Right lobe of liver (tissue), 6 donors: ENCODE data around the gene LGALS3BP. TPM values are rescaled to one million over a fixed set of nuclear protein-coding genes. Genes with fewer than 3 reads are reported as not detected.
A peak's percentile ranks its signal among the peaks of the same experiment; 100 is the strongest.

Experiments used
- ATAC-seq, 4 donors: fragments of 200-7000 bp; cut with Tn5 transposase; one replicate each; pipeline ENCODE4 v1.9.1; 2020; ENCODE audit warnings: mild to moderate bottlenecking in 4 of 4, moderate library complexity in 4 of 4
- DNase-seq, 3 donors: peaks; one replicate each; pipeline ENCODE4 v3.0.0-alpha.2; 2020
- H3K27ac ChIP-seq, 3 donors: fragments of 200-600 bp; one replicate each; pipeline ENCODE4 v1.8.0; 2022
- H3K27me3 ChIP-seq, 2 donors: fragments of 200-600 bp; one replicate each; pipeline ENCODE4 v1.8.0; 2022
- H3K36me3 ChIP-seq, 4 donors: fragments of 200-600 bp; sonication (generic) in 1 of 4; one replicate each; pipeline versions ENCODE4 v1.5.1 to v1.8.0; 2017 to 2022; ENCODE audit warnings: control low read depth in 1 of 4
- H3K4me1 ChIP-seq, 4 donors: fragments of 200-600 bp; sonication (generic) in 1 of 4; one replicate each; pipeline versions ENCODE4 v1.5.1 to v1.8.0; 2017 to 2022; ENCODE audit warnings: control low read depth in 1 of 4
- H3K4me3 ChIP-seq, 3 donors: fragments of 200-600 bp; one replicate each; pipeline ENCODE4 v1.8.0; 2022
- H3K9me3 ChIP-seq, 4 donors: fragments of 200-600 bp; sonication (generic) in 1 of 4; one replicate each; pipeline versions ENCODE4 v1.5.1 to v1.8.0; 2017 to 2022; ENCODE audit warnings: control low read depth in 1 of 4
- CTCF ChIP-seq, 4 donors: fragments of 200-600 bp in 3 of 4; fragments of 450-650 bp in 1 of 4; IDR thresholded peaks; one replicate each; pipeline versions ENCODE4 v1.5.1 to v1.8.0; 2016 to 2022; ENCODE audit warnings: antibody characterized with exemption in 4 of 4, mild to moderate bottlenecking in 2 of 4
- POLR2A ChIP-seq: fragments of 450-650 bp; IDR thresholded peaks from one replicate; pipeline ENCODE4 v1.6.1; 2017; ENCODE audit warnings: antibody characterized with exemption, mild to moderate bottlenecking
- WGBS: methylation state at CpG from one replicate; pipeline ENCODE4 v1.1.6; 2018; ENCODE audit warnings: low coverage, low lambda C conversion rate; ENCODE audit not compliant: insufficient coverage; ENCODE audit errors: missing lambda C conversion rate; 5-methylcytosine and 5-hydroxymethylcytosine counted together
- intact Hi-C, 2 donors: fragments of 100-400 bp; cut with DNase I; formaldehyde crosslinking; loops; one replicate each; pipeline versions ENCODE4 v1.11.2 to v1.14.1; 2022
- total RNA-seq, 6 experiments: library from RNA; depleted of rRNA in 2 of 6; stranded (reverse); fragments of >200 nt in 2 of 6; fragmentation: NEBNext Ultra II Directional in 3 of 6; extraction: Animal tissue kit (Norgen Biotek cat#: 25700) in 3 of 6; gene quantifications; one replicate each; pipeline versions ENCODE4 v1.1.0 to v1.2.4, GENCODE V29; 2016 to 2023
- donor health status: DM: no; HTN: yes; CAD: no.
- donor health status: DM: no; HTN: no; CAD: no.
- donor health status: DM: no; HTN: no; CAD: no.
- donor health status: DM: no; HTN: yes; CAD: no.
- donor health status: DM: no; HTN: yes; CAD: no.

The LGALS3BP gene
- total RNA-seq, 6 experiments from 2014 or later: 82.8 to 257 (median 121) TPM

- Histone ChIP-seq H3K4me3 (no peak overlapping the region), H3K27me3 (no peaks in the 10 kb centered on the region), H3K27ac (no peak overlapping the region), H3K9me3 (no peaks in the 10 kb centered on the region), H3K4me1 (no peaks in the 10 kb centered on the region), H3K36me3 (no peaks in the 10 kb centered on the region)
- TF ChIP-seq CTCF (IDR thresholded peaks at IDR 0.05) (no peak), POLR2A (no peak)
- ATAC-seq (no peak), DNase-seq (no peak)
- intact Hi-C loops: no loop called here
- WGBS: 77% methylated on average over 2 of the region's 2 CpGs
Measured at GRCh38 chr17:79014158-79014758, 34.5 kb upstream of the LGALS3BP start.

GRCh38 chr17:79012563-79013134 lies 32.9 kb upstream of the LGALS3BP start:
- Histone ChIP-seq H3K27ac (peak overlapping the region in 1 of 3 donors; percentile 61), H3K9me3 (no peaks in the 10 kb centered on the region), H3K4me3 (no peak overlapping the region), H3K27me3 (no peaks in the 10 kb centered on the region), H3K4me1 (peaks cover 0 to 13% (median 6%) of the 10 kb centered on the region in 4 donors), H3K36me3 (no peaks in the 10 kb centered on the region)
- DNase-seq: no peak
- no peak for ATAC-seq
- intact Hi-C loops: no loop called here
- WGBS: 59% methylated on average over 5 of the region's 6 CpGs
- TF ChIP-seq CTCF (IDR thresholded peaks at IDR 0.05) (no peak), POLR2A (no peak)

- ATAC-seq: peak in 3 of 4 donors; percentile 23 to 31 (median 30)
- H3K9me3 ChIP-seq: no peaks in the 10 kb centered on the region
- H3K4me3 ChIP-seq: no peak overlapping the region
- no peak for TF ChIP-seq POLR2A
- no peak for TF ChIP-seq CTCF (IDR thresholded peaks at IDR 0.05)
- peak overlapping the region in 2 of 3 donors; percentile 16 to 61 for H3K27ac ChIP-seq
- WGBS: 42% methylated on average over 5 of the region's 5 CpGs
- DNase-seq: no peak
- peaks cover 0 to 20% (median 8%) of the 10 kb centered on the region in 4 donors for H3K4me1 ChIP-seq
- H3K36me3 ChIP-seq: no peaks in the 10 kb centered on the region
- intact Hi-C loops: no loop called here
- H3K27me3 ChIP-seq: no peaks in the 10 kb centered on the region
Measured at GRCh38 chr17:79011451-79012147, 31.9 kb upstream of the LGALS3BP start.

- DNase-seq (peak in 2 of 3 donors; percentile 11 to 47), ATAC-seq (no peak)
- no peak for TF ChIP-seq POLR2A
- TF ChIP-seq CTCF (IDR thresholded peaks at IDR 0.05): no peak
- WGBS: 66% methylated on average over 6 of the region's 7 CpGs
- Histone ChIP-seq H3K36me3 (no peaks in the 10 kb centered on the region), H3K9me3 (no peaks in the 10 kb centered on the region), H3K27me3 (no peaks in the 10 kb centered on the region), H3K27ac (peak overlapping the region; percentile 77 to 92 (median 87)), H3K4me3 (peak overlapping the region; percentile 65 to 90 (median 66)), H3K4me1 (peaks cover 0 to 26% (median 8%) of the 10 kb centered on the region in 4 donors)
- intact Hi-C loops: no loop called here
Measured at GRCh38 chr17:79010304-79010646, 30.6 kb upstream of the LGALS3BP start.
